ENCODE data around the gene ADH6. TPM values are rescaled to one million over a fixed set of nuclear protein-coding genes. Genes with fewer than 3 reads are reported as not detected.

The ADH6 gene
- total RNA-seq, 1 experiment from 2014 or later, result 0.18 TPM

- Histone ChIP-seq H3K4me3 (ENCODE audit: low read depth in 2 of 2, low read length in 2 of 2) (no peak overlapping the region), H3K27me3 (ENCODE audit: control insufficient read depth, insufficient read depth, low read length) (no peaks in the 10 kb centered on the region; the same call in 1 of the 2 replicates), H3K4me1 (ENCODE audit: control insufficient read depth, insufficient read depth, low read length) (no peaks in the 10 kb centered on the region), H3K27ac (ENCODE audit: low read length) (no peak overlapping the region), H3K9me3 (ENCODE audit: control insufficient read depth, insufficient read depth, low read depth, low read length) (no peaks in the 10 kb centered on the region), H3K36me3 (ENCODE audit: control insufficient read depth, insufficient read depth, low read length) (no peaks in the 10 kb centered on the region; the same call in 1 of the 2 replicates)
- TF ChIP-seq REST (IDR thresholded peaks at IDR 0.05; ENCODE audit: insufficient read depth in 1 of 2, low read depth in 2 of 2, low read length in 1 of 2), result no peak
- no peak for TF ChIP-seq SIN3A (IDR thresholded peaks at IDR 0.05; ENCODE audit: borderline replicate concordance, insufficient read depth, low read depth, low read length)
- TF ChIP-seq TCF7L2 (IDR thresholded peaks at IDR 0.05; ENCODE audit: low read depth, low read length), result no peak
- no peak for TF ChIP-seq CTCF (IDR thresholded peaks at IDR 0.05)
- TF ChIP-seq POLR2AphosphoS5 (IDR thresholded peaks at IDR 0.05; ENCODE audit: low read depth, low read length), result no peak
- ATAC-seq, result no peak
- no TSS peak for BruUV-seq (replicated peaks)
- intact Hi-C loops (cut with micrococcal nuclease; ENCODE audit: unreplicated experiment) (no loop called here), in situ Hi-C loops (cut with HindIII; ENCODE audit: low pct_unique_long_range_greater_than_20kb, low sequenced_read_pairs) (no loop called here)
- no peak for DNase-seq (ENCODE audit: low read depth, low spot score)
- ChIA-PET CTCF (no interaction called here), POLR2A (no interaction called here)
These were observed 10.9 kb downstream of the ADH6 start for GRCh38 chr4:99207911-99208718.

GRCh38 chr4:99207069-99207743, 11.8 kb downstream of the ADH6 start:
- Histone ChIP-seq H3K27ac (ENCODE audit: low read length) (no peak overlapping the region), H3K4me1 (ENCODE audit: control insufficient read depth, insufficient read depth, low read length) (no peaks in the 10 kb centered on the region), H3K36me3 (ENCODE audit: control insufficient read depth, insufficient read depth, low read length) (no peaks in the 10 kb centered on the region; the same call in 1 of the 2 replicates), H3K4me3 (ENCODE audit: low read depth in 2 of 2, low read length in 2 of 2) (no peak overlapping the region), H3K9me3 (ENCODE audit: control insufficient read depth, insufficient read depth, low read depth, low read length) (no peaks in the 10 kb centered on the region), H3K27me3 (ENCODE audit: control insufficient read depth, insufficient read depth, low read length) (no peaks in the 10 kb centered on the region; the same call in 1 of the 2 replicates)
- no peak for ATAC-seq
- CTCF ChIA-PET, result no interaction called here
- no TSS peak for BruUV-seq (replicated peaks)
- intact Hi-C loops (cut with micrococcal nuclease; ENCODE audit: unreplicated experiment), result no loop called here
- in situ Hi-C loops (cut with HindIII; ENCODE audit: low pct_unique_long_range_greater_than_20kb, low sequenced_read_pairs), result no loop called here
- TF ChIP-seq SIN3A (IDR thresholded peaks at IDR 0.05; ENCODE audit: borderline replicate concordance, insufficient read depth, low read depth, low read length) (no peak), REST (IDR thresholded peaks at IDR 0.05; ENCODE audit: insufficient read depth in 1 of 2, low read depth in 2 of 2, low read length in 1 of 2) (no peak), POLR2AphosphoS5 (IDR thresholded peaks at IDR 0.05; ENCODE audit: low read depth, low read length) (no peak)
- no peak for DNase-seq (ENCODE audit: low read depth, low spot score)
- POLR2A ChIA-PET, result no interaction called here
